Psoas muscle (tissue), 8 donors: ENCODE results near the gene PRSS27. TPM values are rescaled to one million over a fixed set of nuclear protein-coding genes. Genes with fewer than 3 reads are reported as not detected.
A peak's percentile ranks its signal among the peaks of the same experiment; 100 is the strongest.

ENCODE experiments used
- ATAC-seq, 4 donors: fragments of 200-7000 bp; cut with Tn5 transposase; one replicate each; pipeline ENCODE4 v1.9.1; 2020; ENCODE audit warnings: moderate library complexity in 3 of 4, mild to moderate bottlenecking in 2 of 4
- DNase-seq, 2 donors: peaks; one replicate each; pipeline ENCODE4 v3.0.0-alpha.2; 2020
- H3K27ac ChIP-seq: fragments of 200-600 bp; one replicate; pipeline ENCODE4 v1.8.0; 2022
- H3K27me3 ChIP-seq, 3 donors: fragments of 200-600 bp in 1 of 3; one replicate each; pipeline versions ENCODE4 v1.6.1 to v1.8.0; 2013 to 2022; ENCODE audit warnings: low read length in 2 of 3, mild to moderate bottlenecking in 2 of 3, moderate library complexity in 1 of 3; ENCODE audit not compliant: insufficient read depth in 3 of 3
- H3K36me3 ChIP-seq, 2 donors: fragments of 200-600 bp in 1 of 2; one replicate each; pipeline versions ENCODE4 v1.6.1 to v1.8.0; 2013 to 2022; ENCODE audit warnings: low read depth in 1 of 2, mild to moderate bottlenecking in 1 of 2, moderate library complexity in 1 of 2; ENCODE audit not compliant: insufficient read depth in 1 of 2
- H3K4me1 ChIP-seq: fragments of 200-600 bp; one replicate; pipeline ENCODE4 v1.8.0; 2022
- H3K4me3 ChIP-seq: fragments of 200-600 bp; one replicate; pipeline ENCODE4 v1.8.0; 2022; ENCODE audit warnings: mild to moderate bottlenecking
- H3K9me3 ChIP-seq: fragments of 200-600 bp; one replicate; pipeline ENCODE4 v1.8.0; 2022
- WGBS, 3 donors: extraction: QIAGEN DNeasy Blood & Tissue Kit; methylation state at CpG; one replicate each; pipeline versions ENCODE4 v1.1.6 to v1.1.7; 2013; 5-methylcytosine and 5-hydroxymethylcytosine counted together
- intact Hi-C, 2 donors: fragments of 100-400 bp; cut with DNase I; formaldehyde crosslinking; loops; one replicate each; pipeline versions ENCODE4 v1.11.0 to v1.14.2; 2022
- polyA plus RNA-seq, 3 donors: library from polyadenylated mRNA; stranded (reverse); fragments of 200-250 nt; gene quantifications; one replicate each; pipeline ENCODE4 v1.2.3, GENCODE V29; 2013
- total RNA-seq, 4 donors: library from RNA; stranded (reverse); fragmentation: NEBNext Ultra II Directional in 2 of 4; extraction: Animal tissue kit (Norgen Biotek cat#: 25700) in 2 of 4; gene quantifications; one replicate each; pipeline versions ENCODE4 v1.2.1 to v1.2.4, GENCODE V29; 2021 to 2023
- TF ChIP-seq, protein P1 (sequence below): fragments of 200-600 bp; IDR thresholded peaks from one replicate; pipeline ENCODE4 v1.8.0; 2022; ENCODE audit warnings: antibody characterized with exemption
- donor health status: healthy with polysubstance abuse.
- donor health status: DM: no; HTN: no; CAD: no; lungs with moderate emphysema.
- donor health status: Bipolar disorder and iron deficiency.
- donor health status: healthy.
- donor health status: DM: yes; HTN: yes; CAD: no.
- donor health status: DM: no; HTN: no; CAD: no.
- donor health status: DM: no; HTN: no; CAD: no.
- donor health status: DM: yes; HTN: yes; CAD: no.

Gene PRSS27
- total and polyA plus RNA-seq, 7 donors, result 0.07 to 0.34 (median 0.20) TPM; not detected in 2

DNA sequence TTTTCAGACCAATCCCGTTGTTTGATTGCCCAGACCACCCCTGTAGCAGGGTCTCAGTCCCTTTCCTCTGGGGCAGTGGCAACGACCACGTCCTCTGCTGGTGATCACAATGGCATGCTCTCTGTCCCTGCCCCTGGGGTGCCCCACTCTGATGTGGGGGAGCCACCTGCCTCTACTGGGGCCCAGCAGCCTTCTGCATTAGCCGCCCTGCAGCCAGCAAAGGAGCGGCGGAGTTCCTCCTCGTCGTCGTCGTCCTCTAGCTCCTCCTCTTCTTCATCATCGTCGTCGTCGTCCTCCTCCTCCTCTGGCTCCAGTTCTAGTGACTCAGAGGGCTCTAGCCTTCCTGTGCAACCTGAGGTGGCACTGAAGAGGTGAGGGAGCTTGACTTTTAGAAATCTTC, 47.9 kb upstream of the PRSS27 start:
- intact Hi-C loops, result no loop called here
- DNase-seq, result no peak

DNA sequence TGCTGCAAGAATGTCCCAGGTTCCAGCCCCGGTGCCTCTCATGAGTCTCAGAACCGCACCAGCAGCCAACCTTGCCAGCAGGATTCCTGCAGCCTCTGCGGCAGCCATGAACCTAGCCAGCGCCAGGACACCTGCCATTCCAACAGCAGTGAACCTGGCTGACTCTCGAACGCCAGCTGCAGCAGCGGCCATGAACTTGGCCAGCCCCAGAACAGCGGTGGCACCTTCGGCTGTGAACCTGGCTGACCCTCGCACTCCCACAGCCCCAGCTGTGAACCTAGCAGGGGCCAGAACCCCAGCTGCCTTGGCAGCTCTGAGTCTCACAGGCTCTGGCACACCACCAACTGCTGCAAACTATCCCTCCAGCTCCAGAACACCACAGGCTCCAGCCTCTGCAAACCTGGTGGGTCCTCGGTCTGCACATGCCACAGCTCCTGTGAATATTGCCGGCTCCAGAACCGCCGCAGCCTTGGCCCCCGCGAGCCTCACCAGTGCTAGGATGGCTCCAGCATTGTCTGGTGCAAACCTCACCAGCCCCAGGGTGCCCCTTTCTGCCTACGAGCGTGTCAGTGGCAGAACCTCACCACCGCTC, 47.2 kb upstream of the PRSS27 start:
- intact Hi-C loops, result no loop called here
- peaks cover 20% of the 10 kb centered on the region for H3K4me1 ChIP-seq
- no peaks in the 10 kb centered on the region for H3K9me3 ChIP-seq
- no peaks in the 10 kb centered on the region for H3K27me3 ChIP-seq
- WGBS, 3 donors, result 37 to 47% (median 37%) methylated on average over 19 of the region's 19 CpGs
- peak overlapping the region; percentile 41 for H3K27ac ChIP-seq
- peaks cover 33 to 100% of the 10 kb centered on the region in 2 donors for H3K36me3 ChIP-seq
- TF ChIP-seq, protein P1, sequence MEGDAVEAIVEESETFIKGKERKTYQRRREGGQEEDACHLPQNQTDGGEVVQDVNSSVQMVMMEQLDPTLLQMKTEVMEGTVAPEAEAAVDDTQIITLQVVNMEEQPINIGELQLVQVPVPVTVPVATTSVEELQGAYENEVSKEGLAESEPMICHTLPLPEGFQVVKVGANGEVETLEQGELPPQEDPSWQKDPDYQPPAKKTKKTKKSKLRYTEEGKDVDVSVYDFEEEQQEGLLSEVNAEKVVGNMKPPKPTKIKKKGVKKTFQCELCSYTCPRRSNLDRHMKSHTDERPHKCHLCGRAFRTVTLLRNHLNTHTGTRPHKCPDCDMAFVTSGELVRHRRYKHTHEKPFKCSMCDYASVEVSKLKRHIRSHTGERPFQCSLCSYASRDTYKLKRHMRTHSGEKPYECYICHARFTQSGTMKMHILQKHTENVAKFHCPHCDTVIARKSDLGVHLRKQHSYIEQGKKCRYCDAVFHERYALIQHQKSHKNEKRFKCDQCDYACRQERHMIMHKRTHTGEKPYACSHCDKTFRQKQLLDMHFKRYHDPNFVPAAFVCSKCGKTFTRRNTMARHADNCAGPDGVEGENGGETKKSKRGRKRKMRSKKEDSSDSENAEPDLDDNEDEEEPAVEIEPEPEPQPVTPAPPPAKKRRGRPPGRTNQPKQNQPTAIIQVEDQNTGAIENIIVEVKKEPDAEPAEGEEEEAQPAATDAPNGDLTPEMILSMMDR, result no peak
- no peak for DNase-seq
- peak in 3 of 4 donors; percentile 4 to 35 (median 6) for ATAC-seq
- H3K4me3 ChIP-seq, result no peak overlapping the region

More for the DNA sequence above, 47.9 kb upstream of the PRSS27 start:
- no peak for ATAC-seq
- Histone ChIP-seq H3K27ac (peak overlapping the region; percentile 41), H3K27me3 (no peaks in the 10 kb centered on the region), H3K4me1 (peaks cover 20% of the 10 kb centered on the region), H3K36me3 (peaks cover 26 to 100% of the 10 kb centered on the region in 2 donors), H3K9me3 (no peaks in the 10 kb centered on the region), H3K4me3 (peak overlapping the region; percentile 18)
- TF ChIP-seq, protein P1, result no peak
- WGBS, 3 donors, result 42 to 59% (median 45%) methylated on average over 14 of the region's 14 CpGs

DNA sequence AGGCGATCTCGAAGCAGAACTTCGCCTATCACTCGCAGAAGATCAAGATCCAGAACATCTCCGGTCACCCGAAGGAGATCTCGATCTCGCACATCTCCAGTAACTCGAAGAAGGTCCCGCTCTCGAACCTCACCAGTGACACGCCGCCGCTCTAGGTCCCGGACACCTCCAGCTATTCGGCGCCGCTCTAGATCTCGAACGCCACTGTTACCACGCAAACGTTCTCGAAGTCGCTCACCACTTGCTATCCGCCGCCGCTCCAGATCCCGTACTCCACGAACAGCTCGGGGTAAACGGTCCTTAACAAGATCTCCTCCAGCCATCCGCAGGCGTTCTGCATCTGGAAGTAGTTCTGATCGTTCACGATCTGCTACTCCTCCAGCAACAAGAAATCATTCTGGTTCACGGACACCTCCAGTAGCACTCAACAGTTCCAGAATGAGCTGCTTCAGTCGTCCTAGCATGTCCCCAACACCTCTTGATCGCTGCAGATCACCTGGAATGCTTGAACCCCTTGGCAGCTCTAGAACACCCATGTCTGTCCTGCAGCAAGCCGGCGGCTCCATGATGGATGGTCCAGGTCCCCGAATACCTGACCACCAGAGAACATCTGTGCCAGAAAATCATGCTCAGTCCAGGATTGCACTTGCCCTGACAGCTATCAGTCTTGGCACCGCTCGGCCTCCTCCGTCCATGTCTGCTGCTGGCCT, 46.6 kb upstream of the PRSS27 start:
- Histone ChIP-seq H3K4me3 (no peak overlapping the region), H3K36me3 (peaks cover 35 to 100% of the 10 kb centered on the region in 2 donors), H3K9me3 (no peaks in the 10 kb centered on the region), H3K27ac (no peak overlapping the region), H3K4me1 (peaks cover 17% of the 10 kb centered on the region), H3K27me3 (no peaks in the 10 kb centered on the region)
- WGBS, 3 donors, result 87 to 90% (median 87%) methylated on average over 44 of the region's 44 CpGs
- intact Hi-C loops, result no loop called here
- ATAC-seq (peak in 3 of 4 donors; percentile 2 to 19 (median 8)), DNase-seq (no peak)
- TF ChIP-seq, protein P1, result no peak

DNA sequence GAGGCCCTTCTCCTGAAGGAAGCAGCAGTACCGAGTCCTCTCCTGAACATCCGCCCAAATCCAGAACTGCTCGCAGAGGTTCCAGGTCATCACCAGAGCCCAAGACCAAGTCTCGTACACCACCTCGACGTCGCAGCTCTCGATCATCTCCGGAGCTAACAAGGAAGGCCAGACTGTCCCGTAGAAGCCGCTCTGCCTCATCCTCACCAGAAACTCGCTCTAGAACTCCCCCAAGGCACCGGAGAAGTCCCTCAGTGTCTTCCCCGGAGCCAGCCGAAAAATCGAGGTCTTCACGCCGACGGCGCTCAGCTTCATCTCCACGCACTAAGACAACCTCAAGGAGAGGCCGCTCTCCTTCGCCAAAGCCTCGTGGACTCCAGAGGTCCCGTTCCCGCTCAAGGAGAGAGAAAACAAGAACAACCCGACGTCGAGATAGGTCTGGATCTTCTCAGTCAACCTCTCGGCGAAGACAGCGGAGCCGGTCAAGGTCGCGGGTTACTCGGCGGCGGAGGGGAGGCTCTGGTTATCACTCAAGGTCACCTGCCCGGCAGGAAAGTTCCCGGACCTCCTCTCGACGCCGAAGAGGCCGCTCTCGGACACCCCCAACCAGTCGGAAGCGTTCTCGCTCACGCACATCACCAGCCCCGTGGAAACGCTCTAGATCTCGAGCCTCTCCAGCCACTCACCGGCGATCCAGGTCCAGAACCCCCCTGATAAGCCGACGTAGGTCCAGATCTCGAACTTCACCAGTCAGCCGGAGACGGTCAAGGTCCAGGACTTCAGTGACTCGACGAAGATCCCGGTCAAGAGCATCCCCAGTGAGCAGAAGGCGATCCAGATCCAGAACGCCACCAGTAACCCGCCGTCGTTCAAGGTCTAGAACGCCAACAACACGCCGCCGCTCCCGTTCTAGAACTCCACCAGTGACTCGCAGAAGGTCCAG, 45.7 kb upstream of the PRSS27 start:
- DNase-seq (no peak), ATAC-seq (no peak)
- intact Hi-C loops, result no loop called here
- Histone ChIP-seq H3K9me3 (no peaks in the 10 kb centered on the region), H3K27ac (no peak overlapping the region), H3K4me3 (no peak overlapping the region), H3K36me3 (peaks cover 34 to 100% of the 10 kb centered on the region in 2 donors), H3K27me3 (no peaks in the 10 kb centered on the region), H3K4me1 (peaks cover 17% of the 10 kb centered on the region)
- 97 to 98% (median 97%) methylated on average over 70 to 73 of the region's 73 CpGs for WGBS, 3 donors
- TF ChIP-seq, protein P1, result no peak
